Measurements from ENCODE around the gene ADGRL1. TPM values are rescaled to one million over a fixed set of nuclear protein-coding genes. Genes with fewer than 3 reads are reported as not detected.

ADGRL1 gene
- total and polyA plus RNA-seq, 4 donors: 0.14 to 1.6 (median 0.53) TPM

DNA sequence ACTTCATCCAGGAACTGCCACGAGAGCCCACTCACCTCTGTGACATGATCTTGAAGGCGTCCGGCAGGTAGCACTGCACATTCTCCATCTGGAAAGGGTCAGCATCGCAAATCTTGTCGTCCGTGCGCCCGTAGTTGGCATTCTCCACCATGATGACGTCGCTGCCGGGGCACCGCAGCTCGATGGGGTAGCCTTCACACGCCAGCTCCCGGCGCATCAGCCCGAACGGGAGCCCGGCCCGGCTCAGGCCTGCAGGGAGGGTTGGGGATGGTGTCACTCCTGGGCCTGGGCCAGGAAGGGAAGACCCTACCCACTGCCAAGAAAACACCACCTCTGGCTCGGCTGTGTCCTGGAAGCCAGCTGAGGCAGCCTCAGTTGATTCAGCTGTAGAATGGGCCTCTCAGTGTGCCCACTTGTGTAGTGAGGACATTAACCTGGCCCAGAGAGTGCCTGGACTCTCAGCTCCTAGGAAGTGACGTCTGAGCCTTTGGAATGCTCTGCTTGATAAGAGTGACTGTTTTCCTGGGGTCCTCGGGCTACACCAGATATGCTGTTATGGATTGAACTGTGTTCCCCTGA lies 28.4 kb downstream of the ADGRL1 start:
- Histone ChIP-seq H3K36me3 (ENCODE audit: control insufficient read depth in 4 of 4, insufficient read depth in 3 of 4, low read depth in 1 of 4, low read length in 3 of 4) (no peaks in the 10 kb centered on the region), H3K27ac (ENCODE audit: low read depth in 1 of 2, low read length in 2 of 2) (no peak overlapping the region), H3K27me3 (ENCODE audit: control insufficient read depth in 4 of 4, insufficient read depth in 4 of 4, low read length in 3 of 4) (no peaks in the 10 kb centered on the region), H3K4me3 (ENCODE audit: low read depth in 1 of 3, low read length in 3 of 3) (no peak overlapping the region), H3K9me3 (ENCODE audit: control insufficient read depth in 4 of 4, low read length in 3 of 4) (no peaks in the 10 kb centered on the region), H3K9ac (ENCODE audit: low read depth in 1 of 2, low read length in 2 of 2) (no peak overlapping the region), H3K4me1 (ENCODE audit: control insufficient read depth in 4 of 4, insufficient read depth in 4 of 4, low read length in 3 of 4) (no peaks in the 10 kb centered on the region)
- no peak for DNase-seq (ENCODE audit: low spot score)
- TF ChIP-seq RAD21 (IDR thresholded peaks at IDR 0.05): no peak
- TF ChIP-seq, protein P1, sequence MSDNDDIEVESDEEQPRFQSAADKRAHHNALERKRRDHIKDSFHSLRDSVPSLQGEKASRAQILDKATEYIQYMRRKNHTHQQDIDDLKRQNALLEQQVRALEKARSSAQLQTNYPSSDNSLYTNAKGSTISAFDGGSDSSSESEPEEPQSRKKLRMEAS (IDR thresholded peaks at IDR 0.05): no peak
- TF ChIP-seq FOXA1 (IDR thresholded peaks at IDR 0.05): no peak
- TF ChIP-seq, protein P2, sequence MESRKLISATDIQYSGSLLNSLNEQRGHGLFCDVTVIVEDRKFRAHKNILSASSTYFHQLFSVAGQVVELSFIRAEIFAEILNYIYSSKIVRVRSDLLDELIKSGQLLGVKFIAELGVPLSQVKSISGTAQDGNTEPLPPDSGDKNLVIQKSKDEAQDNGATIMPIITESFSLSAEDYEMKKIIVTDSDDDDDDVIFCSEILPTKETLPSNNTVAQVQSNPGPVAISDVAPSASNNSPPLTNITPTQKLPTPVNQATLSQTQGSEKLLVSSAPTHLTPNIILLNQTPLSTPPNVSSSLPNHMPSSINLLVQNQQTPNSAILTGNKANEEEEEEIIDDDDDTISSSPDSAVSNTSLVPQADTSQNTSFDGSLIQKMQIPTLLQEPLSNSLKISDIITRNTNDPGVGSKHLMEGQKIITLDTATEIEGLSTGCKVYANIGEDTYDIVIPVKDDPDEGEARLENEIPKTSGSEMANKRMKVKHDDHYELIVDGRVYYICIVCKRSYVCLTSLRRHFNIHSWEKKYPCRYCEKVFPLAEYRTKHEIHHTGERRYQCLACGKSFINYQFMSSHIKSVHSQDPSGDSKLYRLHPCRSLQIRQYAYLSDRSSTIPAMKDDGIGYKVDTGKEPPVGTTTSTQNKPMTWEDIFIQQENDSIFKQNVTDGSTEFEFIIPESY (IDR thresholded peaks at IDR 0.05): no peak
- no peak for TF ChIP-seq RXRA (IDR thresholded peaks at IDR 0.05)
- TF ChIP-seq EGR1 (IDR thresholded peaks at IDR 0.05; ENCODE audit: low read depth in 2 of 2): no peak
- no peak for TF ChIP-seq NR2F2 (IDR thresholded peaks at IDR 0.05)
- 96% methylated on average over 23 of the region's 23 CpGs for WGBS

DNA sequence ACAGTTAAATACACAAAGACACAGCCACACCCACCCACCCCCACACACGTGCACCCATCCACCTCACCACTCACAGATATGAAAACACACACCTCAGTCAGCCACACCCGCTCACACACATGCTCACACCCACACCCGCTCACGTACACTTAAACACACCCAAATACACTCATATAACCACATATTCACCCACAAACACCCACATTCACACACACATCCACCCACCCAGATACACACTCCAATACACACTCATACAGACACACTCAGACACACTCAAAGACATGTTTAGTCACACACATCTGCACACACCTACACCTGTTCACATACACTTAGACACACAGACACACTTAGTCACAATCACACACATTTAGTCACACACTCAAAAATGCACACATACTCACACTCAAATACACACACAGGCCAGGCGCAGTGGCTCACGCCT lies 30.6 kb downstream of the ADGRL1 start:
- TF ChIP-seq HNF4G (IDR thresholded peaks at IDR 0.05) (no peak), SP1 (IDR thresholded peaks at IDR 0.05) (no peak), YY1 (IDR thresholded peaks at IDR 0.05) (no peak), RAD21 (IDR thresholded peaks at IDR 0.05) (no peak), FOXA1 (IDR thresholded peaks at IDR 0.05) (no peak), RXRA (IDR thresholded peaks at IDR 0.05) (no peak), FOXA2 (IDR thresholded peaks at IDR 0.05) (no peak), JUND (IDR thresholded peaks at IDR 0.05) (no peak), HNF4A (conservative IDR thresholded peaks at IDR 0.05) (no peak), NR2F2 (IDR thresholded peaks at IDR 0.05) (no peak), GABPA (IDR thresholded peaks at IDR 0.05 in 1 of 2, conservative IDR thresholded peaks at IDR 0.05 in 1 of 2) (no peak), EGR1 (IDR thresholded peaks at IDR 0.05; ENCODE audit: low read depth in 2 of 2) (no peak), TAF1 (conservative IDR thresholded peaks at IDR 0.05) (no peak)
- TF ChIP-seq, protein P3, sequence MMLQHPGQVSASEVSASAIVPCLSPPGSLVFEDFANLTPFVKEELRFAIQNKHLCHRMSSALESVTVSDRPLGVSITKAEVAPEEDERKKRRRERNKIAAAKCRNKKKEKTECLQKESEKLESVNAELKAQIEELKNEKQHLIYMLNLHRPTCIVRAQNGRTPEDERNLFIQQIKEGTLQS (IDR thresholded peaks at IDR 0.05): no peak
- TF ChIP-seq, protein P4, sequence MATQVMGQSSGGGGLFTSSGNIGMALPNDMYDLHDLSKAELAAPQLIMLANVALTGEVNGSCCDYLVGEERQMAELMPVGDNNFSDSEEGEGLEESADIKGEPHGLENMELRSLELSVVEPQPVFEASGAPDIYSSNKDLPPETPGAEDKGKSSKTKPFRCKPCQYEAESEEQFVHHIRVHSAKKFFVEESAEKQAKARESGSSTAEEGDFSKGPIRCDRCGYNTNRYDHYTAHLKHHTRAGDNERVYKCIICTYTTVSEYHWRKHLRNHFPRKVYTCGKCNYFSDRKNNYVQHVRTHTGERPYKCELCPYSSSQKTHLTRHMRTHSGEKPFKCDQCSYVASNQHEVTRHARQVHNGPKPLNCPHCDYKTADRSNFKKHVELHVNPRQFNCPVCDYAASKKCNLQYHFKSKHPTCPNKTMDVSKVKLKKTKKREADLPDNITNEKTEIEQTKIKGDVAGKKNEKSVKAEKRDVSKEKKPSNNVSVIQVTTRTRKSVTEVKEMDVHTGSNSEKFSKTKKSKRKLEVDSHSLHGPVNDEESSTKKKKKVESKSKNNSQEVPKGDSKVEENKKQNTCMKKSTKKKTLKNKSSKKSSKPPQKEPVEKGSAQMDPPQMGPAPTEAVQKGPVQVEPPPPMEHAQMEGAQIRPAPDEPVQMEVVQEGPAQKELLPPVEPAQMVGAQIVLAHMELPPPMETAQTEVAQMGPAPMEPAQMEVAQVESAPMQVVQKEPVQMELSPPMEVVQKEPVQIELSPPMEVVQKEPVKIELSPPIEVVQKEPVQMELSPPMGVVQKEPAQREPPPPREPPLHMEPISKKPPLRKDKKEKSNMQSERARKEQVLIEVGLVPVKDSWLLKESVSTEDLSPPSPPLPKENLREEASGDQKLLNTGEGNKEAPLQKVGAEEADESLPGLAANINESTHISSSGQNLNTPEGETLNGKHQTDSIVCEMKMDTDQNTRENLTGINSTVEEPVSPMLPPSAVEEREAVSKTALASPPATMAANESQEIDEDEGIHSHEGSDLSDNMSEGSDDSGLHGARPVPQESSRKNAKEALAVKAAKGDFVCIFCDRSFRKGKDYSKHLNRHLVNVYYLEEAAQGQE (IDR thresholded peaks at IDR 0.05): no peak
- TF ChIP-seq, protein P2 (IDR thresholded peaks at IDR 0.05): no peak
- TF ChIP-seq, protein P5, sequence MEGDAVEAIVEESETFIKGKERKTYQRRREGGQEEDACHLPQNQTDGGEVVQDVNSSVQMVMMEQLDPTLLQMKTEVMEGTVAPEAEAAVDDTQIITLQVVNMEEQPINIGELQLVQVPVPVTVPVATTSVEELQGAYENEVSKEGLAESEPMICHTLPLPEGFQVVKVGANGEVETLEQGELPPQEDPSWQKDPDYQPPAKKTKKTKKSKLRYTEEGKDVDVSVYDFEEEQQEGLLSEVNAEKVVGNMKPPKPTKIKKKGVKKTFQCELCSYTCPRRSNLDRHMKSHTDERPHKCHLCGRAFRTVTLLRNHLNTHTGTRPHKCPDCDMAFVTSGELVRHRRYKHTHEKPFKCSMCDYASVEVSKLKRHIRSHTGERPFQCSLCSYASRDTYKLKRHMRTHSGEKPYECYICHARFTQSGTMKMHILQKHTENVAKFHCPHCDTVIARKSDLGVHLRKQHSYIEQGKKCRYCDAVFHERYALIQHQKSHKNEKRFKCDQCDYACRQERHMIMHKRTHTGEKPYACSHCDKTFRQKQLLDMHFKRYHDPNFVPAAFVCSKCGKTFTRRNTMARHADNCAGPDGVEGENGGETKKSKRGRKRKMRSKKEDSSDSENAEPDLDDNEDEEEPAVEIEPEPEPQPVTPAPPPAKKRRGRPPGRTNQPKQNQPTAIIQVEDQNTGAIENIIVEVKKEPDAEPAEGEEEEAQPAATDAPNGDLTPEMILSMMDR (IDR thresholded peaks at IDR 0.05; ENCODE audit: low read depth, low read length, missing input control): no peak
- Histone ChIP-seq H3K9ac (ENCODE audit: low read depth in 1 of 2, low read length in 2 of 2) (no peak overlapping the region), H3K4me1 (ENCODE audit: control insufficient read depth in 4 of 4, insufficient read depth in 4 of 4, low read length in 3 of 4) (no peaks in the 10 kb centered on the region), H3K27me3 (ENCODE audit: control insufficient read depth in 4 of 4, insufficient read depth in 4 of 4, low read length in 3 of 4) (no peaks in the 10 kb centered on the region), H3K36me3 (ENCODE audit: control insufficient read depth in 4 of 4, insufficient read depth in 3 of 4, low read depth in 1 of 4, low read length in 3 of 4) (no peaks in the 10 kb centered on the region), H3K9me3 (ENCODE audit: control insufficient read depth in 4 of 4, low read length in 3 of 4) (no peaks in the 10 kb centered on the region), H3K4me3 (ENCODE audit: low read depth in 1 of 3, low read length in 3 of 3) (no peak overlapping the region), H3K27ac (ENCODE audit: low read depth in 1 of 2, low read length in 2 of 2) (no peak overlapping the region)
- DNase-seq (ENCODE audit: low spot score): no peak
- WGBS: 92% methylated on average over 6 of the region's 6 CpGs
